Tibial artery (tissue), 4 donors: ENCODE results near the gene PNPLA1.

Source experiments
- DNase-seq, 2 donors: peaks; one replicate each; pipeline ENCODE4 v3.0.0-alpha.2; 2019
- H3K27ac ChIP-seq, 2 donors: fragments of 200-600 bp; sonication (generic) in 1 of 2; 1 replicate in 1 of 2; 2 replicates in 1 of 2; pipeline ENCODE4 v1.5.1; 2018 to 2019; ENCODE audit warnings: mild to moderate bottlenecking in 1 of 2
- H3K27me3 ChIP-seq, 2 donors: fragments of 200-600 bp; sonication (generic) in 1 of 2; one replicate each; pipeline versions ENCODE4 v1.5.1 to v1.6.0; 2016 to 2019
- H3K36me3 ChIP-seq, 3 donors: fragments of 200-600 bp; sonication (generic) in 2 of 3; one replicate each; pipeline ENCODE4 v1.5.1; 2016 to 2019; ENCODE audit warnings: mild to moderate bottlenecking in 2 of 3
- H3K4me1 ChIP-seq, 4 donors: fragments of 200-600 bp; sonication (generic) in 2 of 4; 1 replicate in 3 of 4; 2 replicates in 1 of 4; pipeline ENCODE4 v1.5.1; 2016 to 2019
- H3K4me3 ChIP-seq, 2 donors: fragments of 200-600 bp; sonication (generic) in 1 of 2; 1 replicate in 1 of 2; 2 replicates in 1 of 2; pipeline ENCODE4 v1.5.1; 2018 to 2019; ENCODE audit warnings: mild to moderate bottlenecking in 2 of 2
- H3K9me3 ChIP-seq, 3 donors: fragments of 200-600 bp; sonication (generic) in 1 of 3; one replicate each; pipeline ENCODE4 v1.5.1; 2016 to 2019
- CTCF ChIP-seq, 2 experiments: fragments of 200-600 bp in 1 of 2; fragments of 450-650 bp in 1 of 2; IDR thresholded peaks; one replicate each; pipeline ENCODE4 v1.5.1; 2017 to 2019; ENCODE audit warnings: antibody characterized with exemption in 2 of 2, mild to moderate bottlenecking in 1 of 2, moderate library complexity in 1 of 2
- intact Hi-C: fragments of 100-400 bp; cut with DNase I; formaldehyde crosslinking; loops from one replicate; pipeline ENCODE4 v1.15.0; 2023; ENCODE audit warnings: low total_unique reads

Gene PNPLA1

DNA sequence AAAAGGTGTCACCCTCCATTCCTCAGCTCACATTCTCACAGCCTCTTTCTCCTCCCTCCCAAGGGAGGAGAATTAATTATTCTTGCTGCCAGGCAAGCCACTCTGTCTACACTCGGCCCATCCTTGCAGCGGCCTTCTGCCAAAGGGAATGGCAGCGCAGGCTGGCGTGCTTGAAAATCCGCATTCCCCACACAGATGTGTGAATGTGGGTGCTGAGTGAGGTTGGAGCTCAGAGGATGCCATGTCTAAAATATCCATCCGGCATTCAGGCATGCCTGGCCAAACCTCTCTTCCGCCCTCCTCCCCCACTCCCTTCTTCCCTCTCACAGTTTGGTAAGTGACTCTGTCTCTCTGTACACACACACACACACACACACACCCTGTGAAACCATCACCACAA lies 27.7 kb downstream of the PNPLA1 start:
- Histone ChIP-seq H3K27me3 (peaks cover 0 to 27% of the 10 kb centered on the region in 2 donors), H3K27ac (no peak overlapping the region)
- no peak for DNase-seq

DNA sequence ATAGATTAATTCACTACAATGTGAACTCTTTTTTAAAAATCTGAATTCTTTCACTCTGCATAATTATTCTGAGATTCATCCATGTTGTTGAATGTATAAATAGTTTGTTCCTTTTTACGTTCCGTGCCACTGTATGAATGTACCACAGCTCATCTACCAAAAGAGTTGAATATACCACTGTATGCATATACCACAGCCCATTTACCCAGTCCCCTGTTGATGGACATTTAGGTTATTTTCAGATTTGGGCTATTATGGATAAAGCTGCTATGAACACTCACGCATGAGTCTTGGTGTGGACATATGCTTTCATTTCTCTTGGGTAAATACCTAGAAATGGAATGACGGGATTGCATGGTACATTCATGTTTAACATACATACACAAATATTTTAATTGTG lies 28.2 kb downstream of the PNPLA1 start:
- peaks cover 0 to 22% of the 10 kb centered on the region in 2 donors for H3K27me3 ChIP-seq
- no peaks in the 10 kb centered on the region for H3K9me3 ChIP-seq
- H3K36me3 ChIP-seq, result no peaks in the 10 kb centered on the region
- no peak for TF ChIP-seq CTCF (IDR thresholded peaks at IDR 0.05)
- peaks cover 0 to 13% (median 5%) of the 10 kb centered on the region in 4 donors for H3K4me1 ChIP-seq
- intact Hi-C loops, result no loop called here
- no peak overlapping the region for H3K27ac ChIP-seq
- DNase-seq, result no peak
- no peak overlapping the region for H3K4me3 ChIP-seq

More for the DNA sequence above, 27.7 kb downstream of the PNPLA1 start:
- no peak for TF ChIP-seq CTCF (IDR thresholded peaks at IDR 0.05)
- intact Hi-C loops, result no loop called here
- no peaks in the 10 kb centered on the region for H3K36me3 ChIP-seq
- no peaks in the 10 kb centered on the region for H3K9me3 ChIP-seq
- no peak overlapping the region for H3K4me3 ChIP-seq
- peaks cover 0 to 10% (median 4%) of the 10 kb centered on the region in 4 donors for H3K4me1 ChIP-seq

- no peaks in the 10 kb centered on the region for H3K9me3 ChIP-seq
- H3K36me3 ChIP-seq, result no peaks in the 10 kb centered on the region
- H3K27ac ChIP-seq, result no peak overlapping the region
- intact Hi-C loops, result loop anchor here (5.0 kb wide), 1 partner anchor 61 kb away; no protein-coding TSS in a partner anchor
- no peak overlapping the region for H3K4me3 ChIP-seq
- peaks cover 0 to 10% of the 10 kb centered on the region in 2 donors for H3K27me3 ChIP-seq
- no peak for DNase-seq
- H3K4me1 ChIP-seq, result peaks cover 0 to 13% (median 5%) of the 10 kb centered on the region in 4 donors
- no peak for TF ChIP-seq CTCF (IDR thresholded peaks at IDR 0.05)
These were observed 31.3 kb downstream of the PNPLA1 start for GRCh38 chr6:36301085-36301658.

DNA sequence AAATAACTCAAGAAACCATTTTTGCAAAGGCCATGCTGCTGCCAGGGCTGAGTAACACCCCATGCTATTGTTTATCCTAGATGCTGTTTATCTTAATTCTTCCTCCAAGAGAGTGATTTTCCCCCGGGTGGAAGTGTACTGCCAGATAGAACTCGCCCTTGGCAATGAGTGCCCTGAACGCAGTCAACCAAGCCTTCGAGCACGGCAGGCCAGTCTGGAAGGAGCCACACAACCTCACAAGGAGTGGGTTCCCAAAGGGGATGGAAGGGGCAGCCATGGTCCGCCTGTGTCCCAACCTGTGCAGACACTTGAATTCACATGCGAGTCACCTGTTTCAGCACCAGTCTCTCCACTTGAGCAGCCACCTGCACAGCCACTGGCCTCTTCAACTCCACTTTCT lies 31.9 kb downstream of the PNPLA1 start:
- DNase-seq, result peak in 1 of 2 donors; percentile 62
- H3K36me3 ChIP-seq, result no peaks in the 10 kb centered on the region
- intact Hi-C loops, result loop anchor here (5.0 kb wide), 1 partner anchor 61 kb away; no protein-coding TSS in a partner anchor
- no peak overlapping the region for H3K4me3 ChIP-seq
- no peak for TF ChIP-seq CTCF (IDR thresholded peaks at IDR 0.05)
- H3K27me3 ChIP-seq, result peaks cover 0 to 10% of the 10 kb centered on the region in 2 donors
- H3K4me1 ChIP-seq, result peaks cover 0 to 13% (median 5%) of the 10 kb centered on the region in 4 donors
- H3K9me3 ChIP-seq, result no peaks in the 10 kb centered on the region
- H3K27ac ChIP-seq, result no peak overlapping the region

DNA sequence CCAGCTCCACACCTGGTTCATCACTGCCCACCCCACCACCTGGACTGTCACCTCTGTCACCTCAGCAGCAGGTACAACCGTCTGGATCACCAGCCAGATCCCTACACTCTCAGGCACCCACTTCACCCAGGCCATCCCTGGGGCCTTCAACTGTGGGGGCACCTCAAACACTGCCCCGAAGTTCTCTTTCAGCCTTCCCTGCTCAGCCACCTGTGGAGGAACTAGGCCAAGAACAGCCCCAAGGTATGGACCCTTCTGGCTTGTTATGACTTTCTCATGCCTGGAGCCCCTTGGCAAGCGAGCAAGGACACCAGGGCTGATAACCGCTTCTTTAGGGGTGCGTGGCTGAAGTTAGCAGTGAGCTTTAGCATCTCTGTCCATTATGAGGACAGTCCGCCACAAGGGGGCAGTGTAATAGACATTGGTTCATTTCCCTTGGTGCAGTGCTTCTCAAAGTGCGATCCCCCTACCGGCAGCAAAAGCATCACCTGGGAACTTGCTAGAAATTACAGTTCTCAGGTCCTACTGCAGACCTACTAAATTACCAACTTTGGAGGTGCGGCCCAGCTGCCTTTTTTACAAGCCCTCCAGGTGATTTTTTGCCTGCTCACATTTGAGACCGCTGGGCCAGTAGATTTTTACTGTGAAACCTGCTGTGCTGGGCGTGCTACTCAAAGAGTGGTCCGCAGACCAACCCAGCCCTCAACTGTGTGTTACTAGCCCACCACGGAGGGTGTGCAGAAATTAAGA lies 32.5 kb downstream of the PNPLA1 start:
- Histone ChIP-seq H3K36me3 (no peaks in the 10 kb centered on the region), H3K27me3 (peaks cover 0 to 10% of the 10 kb centered on the region in 2 donors), H3K27ac (no peak overlapping the region), H3K4me1 (peaks cover 0 to 13% (median 5%) of the 10 kb centered on the region in 4 donors), H3K9me3 (no peaks in the 10 kb centered on the region), H3K4me3 (no peak overlapping the region)
- intact Hi-C loops, result loop anchor here (5.0 kb wide), 1 partner anchor 60 kb away; no protein-coding TSS in a partner anchor
- peak; percentile 88 to 89 for DNase-seq
- peak; percentile 88 for TF ChIP-seq CTCF (IDR thresholded peaks at IDR 0.05)
